H9 (cell line): ENCODE measurements around the gene CCL19. TPM values are rescaled to one million over a fixed set of nuclear protein-coding genes. Genes with fewer than 3 reads are reported as not detected.

Source experiments
- DNase-seq: peaks from one replicate; pipeline ENCODE4 v3.0.0-alpha.2; 2017
- H2AFZ ChIP-seq: one replicate; pipeline ENCODE4 v1.6.1; 2013; ENCODE audit warnings: mild to moderate bottlenecking, low read length, control low read depth, moderate library complexity
- H2AK5ac ChIP-seq: 2 replicates; pipeline ENCODE4 v1.6.1; 2013; ENCODE audit warnings: low read length, control low read depth, mixed read lengths; ENCODE audit not compliant: insufficient read length
- H2BK120ac ChIP-seq: one replicate; pipeline ENCODE4 v1.6.1; 2013; ENCODE audit warnings: low read depth, mild to moderate bottlenecking, low read length, control low read depth, inconsistent platforms; ENCODE audit not compliant: poor library complexity, severe bottlenecking
- H2BK12ac ChIP-seq: 2 replicates; pipeline ENCODE4 v1.6.1; 2013; ENCODE audit warnings: low read length, control low read depth, mixed read lengths, low read depth; ENCODE audit not compliant: insufficient read length
- H2BK15ac ChIP-seq: 2 replicates; pipeline ENCODE4 v1.6.1; 2013; ENCODE audit warnings: low read depth, low read length, control low read depth
- H2BK20ac ChIP-seq: one replicate; pipeline ENCODE4 v1.6.1; 2013; ENCODE audit warnings: low read depth, mild to moderate bottlenecking, low read length, control low read depth, inconsistent platforms; ENCODE audit not compliant: poor library complexity, severe bottlenecking
- H2BK5ac ChIP-seq: 2 replicates; pipeline ENCODE4 v1.6.1; 2013; ENCODE audit warnings: low read length, control low read depth, mixed read lengths; ENCODE audit not compliant: insufficient read length
- H3K14ac ChIP-seq: 2 replicates; pipeline ENCODE4 v1.6.1; 2013; ENCODE audit warnings: low read length, control low read depth; ENCODE audit not compliant: insufficient read depth
- H3K18ac ChIP-seq: 2 replicates; pipeline ENCODE4 v1.6.1; 2013; ENCODE audit warnings: low read depth, mild to moderate bottlenecking, mixed read lengths, low read length, control low read depth; ENCODE audit not compliant: insufficient read length
- H3K23ac ChIP-seq: 2 replicates; pipeline ENCODE4 v1.6.1; 2013; ENCODE audit warnings: low read length, control low read depth, mixed read lengths, low read depth; ENCODE audit not compliant: insufficient read length
- H3K23me2 ChIP-seq: 2 replicates; pipeline ENCODE4 v1.6.1; 2013; ENCODE audit warnings: low read depth, mild to moderate bottlenecking, mixed read lengths, low read length, control low read depth; ENCODE audit not compliant: insufficient read length, poor library complexity, severe bottlenecking
- H3K27ac ChIP-seq: 2 replicates; pipeline ENCODE4 v1.5.1; 2013; ENCODE audit warnings: low read length, control low read depth, mixed read lengths, low read depth; ENCODE audit not compliant: insufficient read length
- H3K27me3 ChIP-seq: 2 replicates; pipeline ENCODE4 v1.6.1; 2013; ENCODE audit warnings: low read length, control low read depth, inconsistent platforms; ENCODE audit not compliant: insufficient read depth
- H3K4ac ChIP-seq: 2 replicates; pipeline ENCODE4 v1.6.1; 2013; ENCODE audit warnings: low read depth, mild to moderate bottlenecking, control low read depth, inconsistent platforms, low read length, moderate library complexity
- H3K4me1 ChIP-seq: 2 replicates; pipeline ENCODE4 v1.6.1; 2013; ENCODE audit warnings: low read length, control low read depth, inconsistent platforms; ENCODE audit not compliant: insufficient read depth
- H3K4me2 ChIP-seq: 2 replicates; pipeline ENCODE4 v1.6.1; 2013; ENCODE audit warnings: low read length, control low read depth, mixed read lengths; ENCODE audit not compliant: insufficient read length, insufficient read depth
- H3K56ac ChIP-seq: 2 replicates; pipeline ENCODE4 v1.6.1; 2013; ENCODE audit warnings: low read depth, mild to moderate bottlenecking, mixed read lengths, low read length, control low read depth; ENCODE audit not compliant: insufficient read length
- H3K79me1 ChIP-seq: 2 replicates; pipeline ENCODE4 v1.6.1; 2013; ENCODE audit warnings: low read depth, mild to moderate bottlenecking, moderate library complexity, low read length, control low read depth, inconsistent platforms; ENCODE audit not compliant: insufficient read depth, poor library complexity, severe bottlenecking
- H3K79me2 ChIP-seq: 2 replicates; pipeline ENCODE4 v1.6.1; 2013; ENCODE audit warnings: low read length, control low read depth, inconsistent platforms; ENCODE audit not compliant: insufficient read depth
- H3K9ac ChIP-seq: 2 replicates; pipeline ENCODE4 v1.6.1; 2013; ENCODE audit warnings: low read length, control low read depth, mixed read lengths; ENCODE audit not compliant: insufficient read length; ENCODE audit errors: extremely low read depth
- H3K9me3 ChIP-seq: one replicate; pipeline ENCODE4 v1.6.1; 2013; ENCODE audit warnings: low read depth, low read length, inconsistent platforms; ENCODE audit not compliant: control insufficient read depth
- H3T11ph ChIP-seq: one replicate; pipeline ENCODE4 v1.6.1; 2013; ENCODE audit warnings: mild to moderate bottlenecking, low read length, control low read depth, inconsistent platforms
- H4K20me1 ChIP-seq: one replicate; pipeline ENCODE4 v1.6.1; 2013; ENCODE audit not compliant: control insufficient read depth, insufficient read length, insufficient read depth
- H4K5ac ChIP-seq: 2 replicates; pipeline ENCODE4 v1.6.1; 2013; ENCODE audit warnings: low read depth, mild to moderate bottlenecking, mixed read lengths, low read length, control low read depth; ENCODE audit not compliant: insufficient read length
- H4K8ac ChIP-seq: replicated peaks from 2 replicates; pipeline ENCODE4 v1.6.1; 2013; ENCODE audit warnings: low read length, control low read depth, mixed read lengths, low read depth; ENCODE audit not compliant: insufficient read length
- H4K91ac ChIP-seq: 2 replicates; pipeline ENCODE4 v1.6.1; 2013; ENCODE audit warnings: low read depth, mild to moderate bottlenecking, moderate library complexity, mixed read lengths, low read length, control low read depth; ENCODE audit not compliant: insufficient read length
- H3K27ac Mint-ChIP-seq, 3 experiments: 2 replicates in 2 of 3; 3 replicates in 1 of 3; pipeline ENCODE4 v1.8.0; 2020 to 2021; ENCODE audit warnings: mixed read lengths in 3 of 3, mild to moderate bottlenecking in 1 of 3, moderate library complexity in 1 of 3
- H3K27me3 Mint-ChIP-seq: 2 replicates; pipeline ENCODE4 v1.8.0; 2021; ENCODE audit warnings: low read depth, mild to moderate bottlenecking, moderate library complexity, mixed read lengths
- H3K36me3 Mint-ChIP-seq, 3 experiments: 2 replicates in 2 of 3; 3 replicates in 1 of 3; pipeline ENCODE4 v1.8.0; 2020 to 2021; ENCODE audit warnings: low read depth in 3 of 3, mixed read lengths in 3 of 3; ENCODE audit not compliant: insufficient read depth in 1 of 3
- H3K4me1 Mint-ChIP-seq, 2 experiments: 2 replicates each; pipeline ENCODE4 v1.8.0; 2020; ENCODE audit warnings: mixed read lengths in 2 of 2
- H3K4me3 Mint-ChIP-seq, 2 experiments: 2 replicates in 1 of 2; 3 replicates in 1 of 2; pipeline ENCODE4 v1.8.0; 2020 to 2021; ENCODE audit warnings: mild to moderate bottlenecking in 2 of 2, mixed read lengths in 2 of 2, moderate library complexity in 1 of 2
- H3K9me3 Mint-ChIP-seq, 2 experiments: 2 replicates in 1 of 2; 3 replicates in 1 of 2; pipeline ENCODE4 v1.8.0; 2020; ENCODE audit warnings: mild to moderate bottlenecking in 2 of 2, mixed read lengths in 2 of 2, moderate library complexity in 1 of 2
- CTCF ChIP-seq: fragments of 200-600 bp; sonication (generic); conservative IDR thresholded peaks from 3 replicates; pipeline ENCODE4 v1.8.0; 2021; ENCODE audit warnings: antibody characterized with exemption, mild to moderate bottlenecking
- WGBS: extraction: QIAGEN DNeasy Blood & Tissue Kit; methylation state at CpG from one replicate; pipeline ENCODE4 v1.1.7; 2013; ENCODE audit warnings: missing lambda C conversion rate, low lambda C conversion rate, mixed read lengths; ENCODE audit not compliant: insufficient read length; ENCODE audit errors: extremely low coverage; 5-methylcytosine and 5-hydroxymethylcytosine counted together
- total RNA-seq: library from RNA; stranded (reverse); gene quantifications from 2 replicates; pipeline ENCODE4 v1.2.1, GENCODE V29; 2021

The CCL19 gene
- total RNA-seq, 1 experiment from 2014 or later, result not detected

- Histone ChIP-seq H2BK20ac (no peak overlapping the region), H3K23ac (no peak overlapping the region), H3K27me3 (peaks cover 11% of the 10 kb centered on the region), H3K27ac (no peak overlapping the region), H3K4me1 (no peaks in the 10 kb centered on the region), H2BK12ac (no peak overlapping the region), H2AK5ac (no peak overlapping the region), H2BK15ac (no peak overlapping the region), H3K18ac (no peak overlapping the region), H2AFZ (peak overlapping the region; percentile 91), H4K8ac (no peak overlapping the region), H4K5ac (no peak overlapping the region), H3K23me2 (peaks cover 6% of the 10 kb centered on the region), H2BK5ac (no peak overlapping the region), H3K56ac (no peak overlapping the region), H3T11ph (no peak overlapping the region), H3K4ac (no peak overlapping the region), H3K79me2 (no peaks in the 10 kb centered on the region), H3K9me3 (no peaks in the 10 kb centered on the region), H4K20me1 (no peaks in the 10 kb centered on the region), H3K14ac (no peak overlapping the region), H3K79me1 (no peaks in the 10 kb centered on the region), H4K91ac (no peak overlapping the region), H2BK120ac (no peak overlapping the region), H3K4me2 (peak overlapping the region; percentile 93), H3K9ac (peak overlapping the region; percentile 25)
- no peaks in the 10 kb centered on the region; a peak in 1 of 5 replicates for H3K9me3 Mint-ChIP-seq
- peak overlapping the region; percentile 60 to 80 for H3K4me3 Mint-ChIP-seq
- WGBS, result no CpG with 5 or more reads among the region's 30 CpGs
- H3K27ac Mint-ChIP-seq, result no peak overlapping the region; a peak in 1 of 7 replicates
- H3K36me3 Mint-ChIP-seq, result no peaks in the 10 kb centered on the region
- TF ChIP-seq CTCF, result peak; percentile 99
- peak; percentile 81 for DNase-seq
- peaks cover 0 to 13% of the 10 kb centered on the region in 2 experiments; a peak in 2 of 4 replicates for H3K4me1 Mint-ChIP-seq
- H3K27me3 Mint-ChIP-seq, result peaks cover 40% of the 10 kb centered on the region
Measured at GRCh38 chr9:34701769-34702736, 11.0 kb upstream of the CCL19 start.
